CD4-positive, alpha-beta T cell treated with Interleukin-15 for 1 hour (primary cell): ENCODE results near the gene MECR.

ENCODE experiments used
- DNase-seq: peaks from one replicate; pipeline ENCODE4 v3.0.0-alpha.2; 2020

Gene MECR

GRCh38 chr1:29230553-29231378 is at the start of gene MECR:
Gene MECR (minus strand): TSS chr1:29230934. CDS start chr1:29230906, 28 bp downstream.
- peak; percentile 93 for DNase-seq

GRCh38 chr1:29279951-29280391 is 49.2 kb upstream of the MECR start:
- no peak for DNase-seq

- DNase-seq: no peak
These were observed 48.7 kb upstream of the MECR start for GRCh38 chr1:29279406-29279805.

- no peak for DNase-seq
These were observed 47.4 kb upstream of the MECR start for GRCh38 chr1:29278124-29278523.

GRCh38 chr1:29275435-29275834 is 44.7 kb upstream of the MECR start:
- no peak for DNase-seq

- DNase-seq: no peak
These were observed 41.6 kb upstream of the MECR start for GRCh38 chr1:29272147-29272907.

- DNase-seq: no peak
These were observed 41.0 kb upstream of the MECR start for GRCh38 chr1:29271724-29272123.

GRCh38 chr1:29270929-29271521 is 40.3 kb upstream of the MECR start:
- no peak for DNase-seq

- DNase-seq: no peak
These were observed 38.6 kb upstream of the MECR start for GRCh38 chr1:29269382-29269781.

- DNase-seq: no peak
These were observed 36.8 kb upstream of the MECR start for GRCh38 chr1:29267321-29268070.

GRCh38 chr1:29266912-29267311 is 36.2 kb upstream of the MECR start:
- no peak for DNase-seq

GRCh38 chr1:29264773-29265389 is 34.1 kb upstream of the MECR start:
- DNase-seq: no peak

GRCh38 chr1:29260531-29260930 is 29.8 kb upstream of the MECR start:
- no peak for DNase-seq

- no peak for DNase-seq
These were observed 29.2 kb upstream of the MECR start for GRCh38 chr1:29259802-29260441.

GRCh38 chr1:29258976-29259801 is 28.5 kb upstream of the MECR start:
- DNase-seq: no peak

- DNase-seq: no peak
These were observed 27.6 kb upstream of the MECR start for GRCh38 chr1:29258189-29258975.

GRCh38 chr1:29256979-29257804 is 26.5 kb upstream of the MECR start:
- DNase-seq: no peak

- no peak for DNase-seq
These were observed 25.7 kb upstream of the MECR start for GRCh38 chr1:29256394-29256793.

GRCh38 chr1:29255134-29255666 is 24.5 kb upstream of the MECR start:
- DNase-seq: no peak
